GM23248 (cell line): ENCODE results near the gene AKT2. TPM values are rescaled to one million over a fixed set of nuclear protein-coding genes. Genes with fewer than 3 reads are reported as not detected.

Experiments
- DNase-seq: peaks from one replicate; pipeline ENCODE4 v3.0.0-alpha.2; 2015
- H2AFZ ChIP-seq: fragments of 200-600 bp; sonication (generic); 2 replicates; pipeline ENCODE4 v1.6.1; 2016; ENCODE audit warnings: antibody characterized with exemption
- H3F3A ChIP-seq: fragments of 200-600 bp; sonication (generic); 2 replicates; pipeline ENCODE4 v1.6.1; 2016; ENCODE audit warnings: mild to moderate bottlenecking, antibody characterized with exemption, mixed run types; ENCODE audit not compliant: insufficient read depth
- H3K27ac ChIP-seq: fragments of 200-600 bp; sonication (generic); 2 replicates; pipeline ENCODE4 v1.5.1; 2016; ENCODE audit warnings: mild to moderate bottlenecking
- H3K27me3 ChIP-seq: fragments of 200-600 bp; sonication (generic); replicated peaks from 2 replicates; pipeline ENCODE4 v1.6.1; 2016; ENCODE audit warnings: mild to moderate bottlenecking; ENCODE audit not compliant: insufficient read depth
- H3K36me3 ChIP-seq: fragments of 200-600 bp; sonication (generic); 2 replicates; pipeline ENCODE4 v1.6.1; 2016; ENCODE audit warnings: low read depth, mild to moderate bottlenecking
- H3K4me1 ChIP-seq: fragments of 200-600 bp; sonication (generic); 2 replicates; pipeline ENCODE4 v1.6.1; 2016; ENCODE audit warnings: mild to moderate bottlenecking; ENCODE audit not compliant: insufficient read depth
- H3K4me2 ChIP-seq: fragments of 200-600 bp; sonication (generic); one replicate; pipeline ENCODE4 v1.6.1; 2016; ENCODE audit warnings: mild to moderate bottlenecking; ENCODE audit not compliant: unreplicated experiment
- H3K4me3 ChIP-seq: fragments of 200-600 bp; sonication (generic); 2 replicates; pipeline ENCODE4 v1.5.1; 2016; ENCODE audit warnings: mild to moderate bottlenecking
- H3K79me2 ChIP-seq: fragments of 200-600 bp; sonication (generic); 2 replicates; pipeline ENCODE4 v1.6.1; 2016; ENCODE audit warnings: mild to moderate bottlenecking; ENCODE audit not compliant: insufficient read depth
- H3K9ac ChIP-seq: fragments of 200-600 bp; sonication (generic); 2 replicates; pipeline ENCODE4 v1.6.1; 2016; ENCODE audit warnings: mild to moderate bottlenecking
- H3K9me2 ChIP-seq: fragments of 200-600 bp; sonication (generic); 2 replicates; pipeline ENCODE4 v1.6.1; 2016; ENCODE audit warnings: mixed run types, mild to moderate bottlenecking, moderate library complexity; ENCODE audit not compliant: insufficient read depth
- H3K9me3 ChIP-seq: fragments of 200-600 bp; sonication (generic); one replicate; pipeline ENCODE4 v1.6.1; 2017; ENCODE audit warnings: low read depth
- H4K20me1 ChIP-seq: fragments of 200-600 bp; sonication (generic); 2 replicates; pipeline ENCODE4 v1.6.0; 2016; ENCODE audit not compliant: insufficient read depth
- EZH2 ChIP-seq: fragments of 200-600 bp; sonication (generic); IDR thresholded peaks from 2 replicates; pipeline ENCODE4 v1.6.1; 2018; ENCODE audit warnings: antibody characterized with exemption, mild to moderate bottlenecking; ENCODE audit not compliant: insufficient read depth, poor library complexity, severe bottlenecking
- EZH2phosphoT487 ChIP-seq: fragments of 200-600 bp; sonication (generic); IDR thresholded peaks from 2 replicates; pipeline ENCODE4 v1.6.1; 2018; ENCODE audit warnings: antibody characterized with exemption, moderate library complexity, mild to moderate bottlenecking, low read depth; ENCODE audit not compliant: insufficient read depth
- WGBS, 2 experiments: methylation state at CpG; one replicate each; pipeline ENCODE4 v1.1.6; 2015 to 2017; ENCODE audit warnings: low lambda C conversion rate in 2 of 2, low coverage in 1 of 2; ENCODE audit errors: missing lambda C conversion rate in 2 of 2; 5-methylcytosine and 5-hydroxymethylcytosine counted together
- in situ Hi-C: fragments of 300-500 bp; cut with MboI; formaldehyde crosslinking; loops from 2 replicates; pipeline ENCODE4 v1.15.0; 2020
- polyA plus RNA-seq: library from polyadenylated mRNA; unstranded; fragments of >200 nt; fragmentation: Nextera tagmentation; extraction: Ambion mirVana; gene quantifications from 2 replicates; pipeline ENCODE4 v1.2.1, GENCODE V29; 2016
- total RNA-seq: library from RNA; depleted of rRNA; stranded (reverse); fragments of >200 nt; shearing (Covaris generic); gene quantifications from 2 replicates; pipeline ENCODE4 v1.2.3, GENCODE V29; 2014

The AKT2 gene
- total and polyA plus RNA-seq, 2 experiments from 2014 or later, result 41.5 to 123 TPM

DNA sequence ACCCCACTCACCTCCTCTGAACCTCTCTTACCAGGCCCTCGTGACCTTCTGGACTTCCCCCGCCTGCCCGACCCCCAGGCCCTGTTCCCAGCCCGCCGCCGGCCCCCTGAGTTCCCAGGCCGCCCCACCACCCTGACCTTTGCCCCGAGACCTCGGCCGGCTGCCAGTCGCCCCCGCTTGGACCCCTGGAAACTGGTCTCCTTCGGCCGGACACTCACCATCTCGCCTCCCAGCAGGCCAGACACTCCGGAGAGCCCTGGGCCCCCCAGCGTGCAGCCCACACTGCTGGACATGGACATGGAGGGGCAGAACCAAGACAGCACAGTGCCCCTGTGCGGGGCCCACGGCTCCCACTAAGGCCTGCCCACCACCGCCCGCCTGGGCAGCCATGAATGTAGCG is 70.2 kb downstream of the AKT2 start:
- TF ChIP-seq EZH2phosphoT487 (no peak), EZH2 (no peak)
- Histone ChIP-seq H3K9me2 (no peaks in the 10 kb centered on the region), H3K79me2 (no peaks in the 10 kb centered on the region), H3K4me3 (no peak overlapping the region), H3K9ac (no peak overlapping the region), H3K4me2 (no peak overlapping the region), H2AFZ (no peak overlapping the region), H3K36me3 (no peaks in the 10 kb centered on the region; the same call in 1 of the 2 replicates), H3K9me3 (no peaks in the 10 kb centered on the region), H3K27ac (no peak overlapping the region), H3F3A (peaks cover 11% of the 10 kb centered on the region; the same call in 1 of the 2 replicates), H3K4me1 (0 out of 2 replicates have a peak, but pooled peaks cover 7% of the 10 kb centered on the region), H3K27me3 (peaks cover 20% of the 10 kb centered on the region), H4K20me1 (no peaks in the 10 kb centered on the region)
- no peak for DNase-seq
- in situ Hi-C loops, result no loop called here
- WGBS, 2 experiments, result 87 to 89% methylated on average over 12 to 20 of the region's 22 CpGs

- Histone ChIP-seq H4K20me1 (no peaks in the 10 kb centered on the region), H2AFZ (no peak overlapping the region), H3K4me3 (no peak overlapping the region), H3K27ac (no peak overlapping the region), H3K79me2 (no peaks in the 10 kb centered on the region), H3K27me3 (peaks cover 20% of the 10 kb centered on the region), H3K9ac (no peak overlapping the region), H3K9me2 (no peaks in the 10 kb centered on the region), H3K9me3 (no peaks in the 10 kb centered on the region), H3K36me3 (no peaks in the 10 kb centered on the region; the same call in 1 of the 2 replicates), H3K4me2 (no peak overlapping the region), H3F3A (0 out of 2 replicates have a peak, but pooled peaks cover 5% of the 10 kb centered on the region), H3K4me1 (no peaks in the 10 kb centered on the region)
- 82 to 93% methylated on average over 9 to 50 of the region's 50 CpGs for WGBS, 2 experiments
- TF ChIP-seq EZH2phosphoT487 (no peak), EZH2 (no peak)
- in situ Hi-C loops, result no loop called here
- DNase-seq, result no peak
Observed at GRCh38 chr19:40213882-40214570, 71.1 kb downstream of the AKT2 start.

GRCh38 chr19:40213251-40213829 is 71.8 kb downstream of the AKT2 start:
- H3K27ac ChIP-seq, result no peak overlapping the region
- no peaks in the 10 kb centered on the region; the same call in 1 of the 2 replicates for H3K36me3 ChIP-seq
- H3K9me2 ChIP-seq, result no peaks in the 10 kb centered on the region
- H2AFZ ChIP-seq, result no peak overlapping the region
- WGBS, 2 experiments, result 91 to 92% methylated on average over 10 to 53 of the region's 53 CpGs
- no peaks in the 10 kb centered on the region for H3K79me2 ChIP-seq
- no peak overlapping the region for H3K9ac ChIP-seq
- TF ChIP-seq EZH2phosphoT487 (no peak), EZH2 (no peak)
- in situ Hi-C loops, result no loop called here
- H3K27me3 ChIP-seq, result peaks cover 20% of the 10 kb centered on the region
- no peaks in the 10 kb centered on the region for H3K9me3 ChIP-seq
- H3F3A ChIP-seq, result no peaks in the 10 kb centered on the region
- H3K4me2 ChIP-seq, result no peak overlapping the region
- H3K4me3 ChIP-seq, result no peak overlapping the region
- no peaks in the 10 kb centered on the region for H3K4me1 ChIP-seq
- H4K20me1 ChIP-seq, result no peaks in the 10 kb centered on the region
- no peak for DNase-seq

DNA sequence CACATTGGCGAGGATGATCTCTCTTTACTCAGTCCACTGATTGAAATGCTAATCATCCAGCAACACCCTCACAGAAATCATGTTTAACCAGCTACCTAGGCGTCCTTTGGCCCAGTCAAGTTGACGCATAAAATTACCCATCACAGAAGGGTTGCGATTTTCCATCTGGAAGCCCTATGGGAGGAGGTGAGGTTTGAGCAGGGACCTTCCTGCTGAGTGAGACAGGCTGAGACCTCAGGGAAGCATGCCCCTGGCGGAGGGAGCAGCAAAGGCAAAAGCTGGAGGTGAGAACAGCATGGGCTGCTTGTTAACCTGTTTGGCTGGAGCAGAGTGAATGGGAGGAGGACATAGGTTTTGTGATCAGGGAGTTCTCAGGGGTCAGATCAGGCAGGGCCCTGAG is 74.3 kb downstream of the AKT2 start:
- no peak for DNase-seq
- no peak overlapping the region for H3K27ac ChIP-seq
- H3K9me2 ChIP-seq, result no peaks in the 10 kb centered on the region
- 89 to 91% methylated on average over 5 of the region's 5 CpGs for WGBS, 2 experiments
- H3F3A ChIP-seq, result no peaks in the 10 kb centered on the region
- TF ChIP-seq EZH2phosphoT487 (no peak), EZH2 (no peak)
- no peak overlapping the region for H3K9ac ChIP-seq
- H3K4me1 ChIP-seq, result no peaks in the 10 kb centered on the region
- H3K27me3 ChIP-seq, result peaks cover 3% of the 10 kb centered on the region; the same call in 1 of the 2 replicates
- no peak overlapping the region for H2AFZ ChIP-seq
- no peaks in the 10 kb centered on the region; the same call in 1 of the 2 replicates for H3K36me3 ChIP-seq
- no peaks in the 10 kb centered on the region for H3K79me2 ChIP-seq
- no peak overlapping the region for H3K4me3 ChIP-seq
- in situ Hi-C loops, result no loop called here
- H3K4me2 ChIP-seq, result no peak overlapping the region
- H3K9me3 ChIP-seq, result no peaks in the 10 kb centered on the region
- no peaks in the 10 kb centered on the region; the same call in 1 of the 2 replicates for H4K20me1 ChIP-seq
